Esophagus (tissue), 2 donors: ENCODE data around the gene USP4. TPM values are rescaled to one million over a fixed set of nuclear protein-coding genes. Genes with fewer than 3 reads are reported as not detected.
"Not testable (repeated sequence)": the region's sequence is repeated elsewhere in the genome, so short reads cannot be mapped to it uniquely, and the experiment has no call there.

Source experiments
- H3K27ac ChIP-seq, 2 donors: one replicate each; pipeline ENCODE4 v1.5.1; 2013; ENCODE audit warnings: low read depth in 2 of 2, mild to moderate bottlenecking in 2 of 2, inconsistent platforms in 1 of 2, low read length in 1 of 2, moderate library complexity in 1 of 2
- H3K27me3 ChIP-seq, 2 donors: one replicate each; pipeline ENCODE4 v1.6.1; 2013; ENCODE audit warnings: low read length in 2 of 2, control low read depth in 1 of 2, mild to moderate bottlenecking in 1 of 2; ENCODE audit not compliant: insufficient read depth in 2 of 2, control insufficient read depth in 1 of 2
- H3K36me3 ChIP-seq, 2 donors: one replicate each; pipeline ENCODE4 v1.6.1; 2013; ENCODE audit warnings: low read length in 1 of 2; ENCODE audit not compliant: control insufficient read depth in 2 of 2, insufficient read depth in 2 of 2
- H3K4me1 ChIP-seq, 2 donors: one replicate each; pipeline ENCODE4 v1.6.1; 2013; ENCODE audit warnings: low read length in 1 of 2; ENCODE audit not compliant: control insufficient read depth in 2 of 2, insufficient read depth in 2 of 2
- H3K4me3 ChIP-seq, 2 donors: one replicate each; pipeline ENCODE4 v1.5.1; 2013; ENCODE audit warnings: low read length in 2 of 2, mild to moderate bottlenecking in 2 of 2, low read depth in 1 of 2, moderate library complexity in 1 of 2
- H3K9me3 ChIP-seq, 2 donors: one replicate each; pipeline ENCODE4 v1.6.1; 2013; ENCODE audit warnings: mild to moderate bottlenecking in 2 of 2, low read depth in 1 of 2, low read length in 1 of 2, moderate library complexity in 1 of 2; ENCODE audit not compliant: control insufficient read depth in 2 of 2, insufficient read depth in 1 of 2
- WGBS, 2 donors: extraction: QIAGEN DNeasy Blood & Tissue Kit; methylation state at CpG; one replicate each; pipeline ENCODE4 v1.1.7; 2013; 5-methylcytosine and 5-hydroxymethylcytosine counted together
- polyA plus RNA-seq, 2 donors: library from polyadenylated mRNA; stranded (reverse); fragments of 200-250 nt; gene quantifications; one replicate each; pipeline ENCODE4 v1.2.3, GENCODE V29; 2013
- donor health status: healthy with polysubstance abuse.
- donor health status: Bipolar disorder and iron deficiency.

USP4 gene
- polyA plus RNA-seq, 2 donors = 24.7 to 28.5 TPM

DNA sequence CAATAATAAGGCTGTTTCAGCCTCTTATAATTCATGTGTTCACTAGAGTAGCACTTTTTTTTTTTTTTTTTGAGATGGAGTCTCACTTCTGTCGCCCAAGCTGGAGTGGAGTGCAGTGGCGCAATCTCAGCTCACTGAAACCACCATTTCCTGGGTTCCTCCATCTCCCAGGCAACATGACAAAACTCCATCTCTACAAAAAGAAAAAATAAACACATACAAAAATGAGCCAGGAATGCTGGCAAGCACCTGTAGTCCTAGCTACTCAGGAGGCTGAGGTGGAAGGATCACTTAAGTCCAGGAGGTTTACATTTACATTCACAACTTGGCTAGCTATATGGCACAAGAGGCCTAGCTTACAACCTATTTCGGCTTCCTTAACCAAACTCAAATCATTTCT is 6.8 kb downstream of the USP4 start:
- Histone ChIP-seq H3K27me3 (no peaks in the 10 kb centered on the region), H3K4me3 (no peak overlapping the region), H3K36me3 (peaks cover 2 to 11% of the 10 kb centered on the region in 2 donors), H3K9me3 (no peaks in the 10 kb centered on the region), H3K4me1 (no peaks in the 10 kb centered on the region), H3K27ac (no peak overlapping the region)
- WGBS, 2 donors = 82 to 85% methylated on average over 3 of the region's 3 CpGs

DNA sequence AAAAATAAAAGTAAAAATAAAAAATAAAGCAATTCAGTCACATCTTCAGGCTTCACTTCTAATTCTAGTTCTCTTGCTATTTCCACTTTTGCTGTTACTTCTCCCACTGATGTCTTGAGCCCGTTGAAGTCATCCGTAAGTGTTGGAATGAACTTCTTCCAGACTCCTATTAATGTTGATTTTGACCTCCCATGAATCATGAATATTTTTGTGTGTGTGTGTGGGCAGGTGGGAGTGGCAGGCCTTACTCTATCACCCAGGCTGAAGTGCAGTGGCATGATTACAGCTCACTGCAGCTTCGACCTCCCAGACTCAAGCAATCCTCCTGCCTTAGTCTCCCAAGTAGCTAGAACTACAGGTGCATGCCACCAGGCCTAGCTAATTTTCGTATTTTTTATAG is 10.7 kb downstream of the USP4 start:
- H3K4me3 ChIP-seq = no peak overlapping the region
- H3K36me3 ChIP-seq = peaks cover 3 to 28% of the 10 kb centered on the region in 2 donors
- no peaks in the 10 kb centered on the region for H3K4me1 ChIP-seq
- no peak overlapping the region for H3K27ac ChIP-seq
- WGBS, 2 donors = 89 to 93% methylated on average over 4 of the region's 4 CpGs
- no peaks in the 10 kb centered on the region for H3K9me3 ChIP-seq
- H3K27me3 ChIP-seq = no peaks in the 10 kb centered on the region

DNA sequence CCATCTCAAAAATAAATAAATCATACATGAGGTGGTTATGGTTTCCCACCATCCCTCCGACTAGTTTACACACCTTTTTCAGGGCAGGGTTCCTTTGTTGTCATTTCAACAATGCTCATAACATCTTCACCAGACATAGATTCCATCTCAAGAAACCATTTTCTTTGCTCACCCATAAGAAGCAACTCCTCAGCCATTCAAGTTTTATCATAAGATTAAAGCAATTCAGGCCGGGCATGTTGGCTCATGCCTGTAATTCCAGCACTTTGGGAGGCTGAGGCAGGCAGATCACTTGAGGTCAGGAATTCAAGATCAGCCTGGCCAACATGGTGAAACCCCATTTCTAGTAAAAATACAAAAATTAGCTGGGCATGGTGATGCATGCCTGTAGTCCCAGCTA is 11.5 kb downstream of the USP4 start:
- H3K4me1 ChIP-seq, H3K9me3 ChIP-seq, H3K27me3 ChIP-seq, H3K27ac ChIP-seq, H3K4me3 ChIP-seq: not testable (repeated sequence)
- whole genome bisulfite sequencing, 2 donors = 74 to 75% methylated on average over 2 of the region's 2 CpGs
- H3K36me3 ChIP-seq = peaks cover 7 to 26% of the 10 kb centered on the region in 2 donors

DNA sequence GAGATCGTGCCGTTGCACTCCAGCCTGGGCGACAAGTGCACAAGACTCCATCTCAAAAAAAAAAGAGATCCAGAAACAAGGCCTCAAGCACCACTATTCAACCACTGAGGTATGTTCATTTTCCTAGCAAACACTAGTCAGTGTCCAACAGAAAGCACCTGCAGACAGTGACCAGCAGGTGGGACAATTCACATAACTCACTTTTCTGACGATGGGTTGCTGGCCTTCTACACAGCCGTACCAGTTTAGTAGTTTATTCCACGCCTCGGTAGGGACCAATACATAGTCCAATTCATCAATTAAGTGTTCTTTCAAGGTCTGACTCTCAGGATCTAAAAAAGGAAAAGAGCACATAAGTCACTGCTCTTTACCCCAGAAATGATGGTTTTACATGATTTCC is 12.4 kb downstream of the USP4 start:
- WGBS, 2 donors = 84 to 86% methylated on average over 7 of the region's 7 CpGs

DNA sequence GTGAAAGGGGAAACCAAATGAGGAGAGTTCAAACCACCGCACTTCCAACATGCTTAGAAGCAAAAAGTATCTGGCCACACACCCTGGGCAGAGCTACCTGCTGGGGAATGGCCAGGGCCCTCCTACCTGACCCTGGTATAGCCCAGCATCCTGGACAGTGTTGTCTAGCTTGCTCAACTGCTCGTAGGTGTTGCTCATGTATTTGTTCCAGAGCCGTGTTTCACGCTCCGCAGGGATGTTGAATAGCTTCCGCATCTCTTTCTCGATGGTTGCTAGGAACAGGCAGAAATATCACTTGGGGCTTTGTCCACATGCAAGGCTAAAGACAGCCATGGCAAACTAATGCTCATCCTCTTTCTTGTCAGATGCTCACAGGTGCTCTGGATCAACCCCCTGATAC is 15.1 kb downstream of the USP4 start:
- Histone ChIP-seq H3K9me3 (no peaks in the 10 kb centered on the region), H3K36me3 (peaks cover 9 to 30% of the 10 kb centered on the region in 2 donors), H3K4me3 (no peak overlapping the region), H3K27ac (no peak overlapping the region), H3K27me3 (no peaks in the 10 kb centered on the region), H3K4me1 (no peaks in the 10 kb centered on the region)
- 92 to 96% methylated on average over 7 of the region's 7 CpGs for WGBS, 2 donors

More for the DNA sequence above, 12.4 kb downstream of the USP4 start:
- Histone ChIP-seq H3K27ac (no peak overlapping the region), H3K36me3 (peaks cover 9 to 26% of the 10 kb centered on the region in 2 donors), H3K9me3 (no peaks in the 10 kb centered on the region), H3K27me3 (no peaks in the 10 kb centered on the region), H3K4me3 (no peak overlapping the region), H3K4me1 (no peaks in the 10 kb centered on the region)

DNA sequence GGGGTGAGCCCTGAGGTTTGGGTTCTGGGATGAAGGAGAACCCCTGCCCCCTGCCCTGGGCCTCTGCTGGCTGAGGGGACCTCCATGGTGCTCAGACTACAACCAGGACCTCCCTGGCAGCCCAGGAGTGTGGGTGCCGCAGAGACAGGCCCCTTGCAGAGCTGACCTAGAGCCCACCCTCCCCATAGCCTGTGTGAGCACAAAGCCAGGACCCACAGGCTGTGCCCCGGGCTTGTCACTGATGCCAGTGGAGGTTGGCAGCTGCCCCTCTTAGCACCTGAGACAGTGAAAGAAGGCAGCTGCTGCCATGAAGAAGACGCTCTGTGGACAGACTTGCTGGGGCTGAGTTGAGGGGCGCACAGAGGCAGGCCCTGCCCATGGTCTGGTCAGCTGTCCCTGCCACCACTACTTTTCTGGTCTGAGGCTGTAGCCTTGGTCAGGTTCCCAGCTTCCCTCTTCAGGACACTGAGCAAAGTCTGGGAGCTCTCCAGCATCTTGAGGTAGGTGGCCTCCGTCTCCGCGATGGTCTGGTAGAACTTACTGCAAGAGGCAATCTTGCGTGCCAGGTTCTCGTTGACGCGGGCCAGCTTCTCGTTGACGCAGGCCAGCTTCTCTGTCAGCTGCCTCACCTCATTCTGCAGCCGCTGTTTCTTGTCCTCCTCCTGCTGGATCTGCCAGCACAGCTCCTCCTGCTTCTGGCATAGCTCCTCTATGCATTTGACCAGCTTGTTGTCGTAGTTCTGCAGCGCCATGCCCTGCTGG is 23.0 kb downstream of the USP4 start:
- Histone ChIP-seq H3K9me3 (no peaks in the 10 kb centered on the region), H3K4me1 (peaks cover 0 to 3% of the 10 kb centered on the region in 2 donors), H3K4me3 (no peak overlapping the region), H3K27ac (no peak overlapping the region), H3K27me3 (no peaks in the 10 kb centered on the region), H3K36me3 (peaks cover 7 to 24% of the 10 kb centered on the region in 2 donors)
- WGBS, 2 donors = 92 to 94% methylated on average over 16 of the region's 16 CpGs

DNA sequence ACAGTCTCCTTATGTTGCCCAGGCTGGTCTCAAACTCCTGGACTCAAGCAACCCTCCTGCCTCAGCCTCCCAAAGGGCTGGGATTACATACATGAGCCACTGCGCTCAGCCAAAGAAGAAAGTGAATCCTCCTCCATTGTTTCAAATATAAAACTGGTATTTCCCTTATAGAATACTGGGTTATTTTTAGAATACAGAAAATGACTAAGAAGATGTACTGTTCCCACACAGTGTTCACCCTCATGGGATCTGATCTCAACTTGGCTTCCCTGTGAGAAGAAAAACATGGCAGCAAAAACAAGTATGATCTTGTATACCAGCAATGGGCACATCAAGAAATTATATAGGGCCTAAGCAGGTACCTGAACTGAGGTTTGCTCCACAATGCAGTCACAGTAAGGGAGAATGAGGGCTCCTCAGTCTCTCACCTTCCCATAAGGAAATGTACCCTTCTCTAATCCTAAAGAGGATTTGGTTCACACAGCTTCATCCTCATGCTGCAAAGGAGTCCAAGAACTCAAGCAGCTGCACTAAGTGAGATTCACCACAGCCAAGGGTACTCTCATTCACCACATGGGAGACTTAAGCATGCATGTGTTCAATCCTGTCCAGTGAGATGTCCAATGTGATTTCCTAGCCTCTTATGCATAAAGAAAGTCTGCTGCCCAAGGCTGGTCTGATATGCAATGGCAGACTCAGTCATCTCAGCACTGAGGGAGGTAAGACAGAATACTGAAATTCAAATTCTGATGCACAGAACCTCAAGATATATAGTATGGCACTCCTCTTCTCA is 25.8 kb downstream of the USP4 start:
- WGBS, 2 donors = 82 to 85% methylated on average over 1 of the region's 1 CpG
- peaks cover 23 to 32% of the 10 kb centered on the region in 2 donors for H3K36me3 ChIP-seq

DNA sequence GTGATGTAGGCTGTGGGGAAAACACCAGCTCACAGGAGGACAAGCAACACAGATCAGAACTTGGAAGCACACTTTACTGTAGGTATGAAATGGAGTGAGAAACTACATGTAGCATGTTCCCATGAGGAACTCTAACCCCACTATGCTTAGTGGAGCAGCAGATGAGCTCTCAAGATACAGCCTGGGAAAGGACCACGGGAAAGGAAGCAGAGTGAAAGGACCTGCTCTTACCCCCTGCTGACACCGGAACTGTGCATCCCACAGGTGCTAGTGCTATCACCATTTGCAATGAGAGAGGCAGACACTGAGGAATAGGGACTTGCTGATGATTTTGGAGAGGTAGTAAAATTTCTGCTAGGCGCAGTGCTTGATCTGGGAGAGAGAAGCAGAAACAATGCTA is 28.6 kb downstream of the USP4 start:
- 95% methylated on average over 3 of the region's 3 CpGs for WGBS, 2 donors
- Histone ChIP-seq H3K4me3 (no peak overlapping the region), H3K27ac (no peak overlapping the region), H3K36me3 (peaks cover 16 to 24% of the 10 kb centered on the region in 2 donors), H3K4me1 (no peaks in the 10 kb centered on the region), H3K27me3 (no peaks in the 10 kb centered on the region), H3K9me3 (no peaks in the 10 kb centered on the region)

More for the DNA sequence above, 25.8 kb downstream of the USP4 start:
- Histone ChIP-seq H3K9me3 (no peaks in the 10 kb centered on the region), H3K4me1 (peaks cover 0 to 3% of the 10 kb centered on the region in 2 donors), H3K4me3 (no peak overlapping the region), H3K27me3 (no peaks in the 10 kb centered on the region), H3K27ac (no peak overlapping the region)

DNA sequence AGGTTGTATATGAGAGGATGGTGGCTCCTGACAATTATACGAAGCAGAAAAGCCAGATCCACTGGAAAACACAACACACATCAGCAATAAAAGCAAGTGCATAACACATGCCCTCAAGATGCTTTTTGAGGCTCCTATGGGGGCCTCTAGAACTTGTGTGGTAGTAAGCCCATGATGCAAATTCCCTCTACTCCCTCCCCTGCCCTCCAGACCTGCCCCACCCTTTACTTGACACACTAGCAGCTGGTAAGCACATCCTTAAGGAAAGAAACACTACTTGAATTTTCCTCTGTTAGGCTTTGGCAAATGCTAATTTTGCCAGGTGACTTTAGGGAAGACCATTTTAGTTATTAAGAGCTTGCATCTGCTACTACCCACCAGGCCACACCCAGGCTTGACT is 29.2 kb downstream of the USP4 start:
- H3K36me3 ChIP-seq = peaks cover 16 to 25% of the 10 kb centered on the region in 2 donors
- no peak overlapping the region for H3K27ac ChIP-seq
- H3K27me3 ChIP-seq = no peaks in the 10 kb centered on the region
- H3K4me3 ChIP-seq = no peak overlapping the region
- no peaks in the 10 kb centered on the region for H3K9me3 ChIP-seq
- no peaks in the 10 kb centered on the region for H3K4me1 ChIP-seq
- 92 to 95% methylated on average over 1 of the region's 1 CpG for WGBS, 2 donors
